ENCODE data around the gene KIF24.

KIF24 gene

GRCh38 chr9:34370970-34371880 is 42.2 kb upstream of the KIF24 start:
- POLR2A ChIA-PET = no interaction called here
- Histone ChIP-seq H3K9me3 (ENCODE audit: control insufficient read depth, insufficient read depth, low read depth, low read length) (no peaks in the 10 kb centered on the region), H3K4me1 (ENCODE audit: control insufficient read depth, insufficient read depth, low read length) (no peaks in the 10 kb centered on the region; the same call in none of the 2 replicates), H3K4me3 (ENCODE audit: low read depth, low read length) (no peak overlapping the region), H3K27ac (ENCODE audit: extremely low read depth, low read depth, low read length) (no peak overlapping the region), H3K36me3 (ENCODE audit: control insufficient read depth in 2 of 2, insufficient read depth in 1 of 2, low read length in 2 of 2) (peaks cover 0 to 36% of the 10 kb centered on the region in 2 experiments; a peak in 1 of 3 replicates)
- CTCF ChIA-PET = interaction anchor here (1.0 kb wide), 1 partner anchor 176 kb away, joined by 3 read pairs; no protein-coding TSS in a partner anchor
- TF ChIP-seq CTCF (tag by site-specific recombination; IDR thresholded peaks at IDR 0.05) = no peak
- no peak for TF ChIP-seq ZNF341 (tag by site-specific recombination; IDR thresholded peaks at IDR 0.05; ENCODE audit: low read depth)
- no peak for TF ChIP-seq ZIC2 (tag by site-specific recombination; IDR thresholded peaks at IDR 0.05)
- no peak for TF ChIP-seq ZBTB6 (tag by site-specific recombination; IDR thresholded peaks at IDR 0.05)
- TF ChIP-seq GLI2 (tag by site-specific recombination; IDR thresholded peaks at IDR 0.05; ENCODE audit: borderline replicate concordance, low read depth) = no peak
- TF ChIP-seq GLIS1 (tag by site-specific recombination; IDR thresholded peaks at IDR 0.05) = no peak
- no peak for TF ChIP-seq ZNF112 (tag by site-specific recombination; IDR thresholded peaks at IDR 0.05)
- no peak for TF ChIP-seq ZNF202 (tag by site-specific recombination; IDR thresholded peaks at IDR 0.05; ENCODE audit: borderline replicate concordance)
- no peak for TF ChIP-seq GLI4 (tag by site-specific recombination; IDR thresholded peaks at IDR 0.05)
- no peak for TF ChIP-seq ZNF571 (tag by site-specific recombination; IDR thresholded peaks at IDR 0.05)
- TF ChIP-seq ZNF433 (tag by site-specific recombination; IDR thresholded peaks at IDR 0.05; ENCODE audit: low read depth) = no peak

GRCh38 chr9:34370335-34370969 is 41.4 kb upstream of the KIF24 start:
- POLR2A ChIA-PET = interaction anchor here (0.6 kb wide), 1 partner anchor 11 kb away, joined by 3 read pairs; no protein-coding TSS in a partner anchor
- Histone ChIP-seq H3K27ac (ENCODE audit: extremely low read depth, low read depth, low read length) (no peak overlapping the region), H3K4me3 (ENCODE audit: low read depth, low read length) (no peak overlapping the region), H3K36me3 (ENCODE audit: control insufficient read depth in 2 of 2, insufficient read depth in 1 of 2, low read length in 2 of 2) (peaks cover 0 to 36% of the 10 kb centered on the region in 2 experiments; a peak in 1 of 3 replicates), H3K4me1 (ENCODE audit: control insufficient read depth, insufficient read depth, low read length) (no peaks in the 10 kb centered on the region; the same call in 1 of the 2 replicates), H3K9me3 (ENCODE audit: control insufficient read depth, insufficient read depth, low read depth, low read length) (no peaks in the 10 kb centered on the region)
- no peak for TF ChIP-seq ZNF704 (tag by site-specific recombination; IDR thresholded peaks at IDR 0.05)
- TF ChIP-seq WT1 (tag by site-specific recombination; IDR thresholded peaks at IDR 0.05) = no peak
- no peak for TF ChIP-seq ZNF785 (tag by site-specific recombination; IDR thresholded peaks at IDR 0.05)
- no peak for TF ChIP-seq SALL2 (tag by site-specific recombination; IDR thresholded peaks at IDR 0.05; ENCODE audit: borderline replicate concordance)
- TF ChIP-seq ZNF138 (tag by site-specific recombination; IDR thresholded peaks at IDR 0.05; ENCODE audit: borderline replicate concordance) = no peak
- TF ChIP-seq ZNF600 (tag by site-specific recombination; IDR thresholded peaks at IDR 0.05) = no peak
- no peak for TF ChIP-seq ZFP37 (tag by site-specific recombination; IDR thresholded peaks at IDR 0.05)
- no peak for TF ChIP-seq ZNF2 (tag by site-specific recombination; IDR thresholded peaks at IDR 0.05)
- no peak for TF ChIP-seq SP7 (tag by site-specific recombination; IDR thresholded peaks at IDR 0.05)
- CTCF ChIA-PET = no interaction called here
